GM21737 (cell line): Measurements from ENCODE around the gene FBLL1.
"Not testable (repeated sequence)": the region's sequence is repeated elsewhere in the genome, so short reads cannot be mapped to it uniquely, and the experiment has no call there.

Experiments
- ATAC-seq: cut with Tn5 transposase; IDR thresholded peaks from one replicate; pipeline ENCODE4 v1.9.1; 2021; ENCODE audit warnings: mild to moderate bottlenecking, moderate library complexity; ENCODE audit not compliant: unreplicated experiment

The FBLL1 gene

DNA sequence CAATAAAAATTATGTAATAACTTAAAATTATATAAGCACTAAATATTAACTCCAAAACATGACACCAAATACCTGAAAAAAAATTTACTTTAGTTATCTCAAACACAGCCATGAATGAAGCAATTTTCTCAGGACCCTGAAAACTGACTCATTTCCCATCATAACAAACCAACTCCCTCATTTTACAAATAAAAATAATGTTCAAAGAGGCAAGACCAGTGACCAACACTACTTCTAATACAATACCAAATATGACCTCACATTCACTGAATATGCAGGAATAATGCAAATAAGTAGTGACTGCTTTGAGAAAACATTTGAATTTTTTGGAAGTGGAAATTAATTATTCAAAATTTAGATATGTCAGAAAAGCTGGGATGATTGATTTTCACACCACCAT lies 21.6 kb downstream of the FBLL1 start:
- no peak for ATAC-seq

DNA sequence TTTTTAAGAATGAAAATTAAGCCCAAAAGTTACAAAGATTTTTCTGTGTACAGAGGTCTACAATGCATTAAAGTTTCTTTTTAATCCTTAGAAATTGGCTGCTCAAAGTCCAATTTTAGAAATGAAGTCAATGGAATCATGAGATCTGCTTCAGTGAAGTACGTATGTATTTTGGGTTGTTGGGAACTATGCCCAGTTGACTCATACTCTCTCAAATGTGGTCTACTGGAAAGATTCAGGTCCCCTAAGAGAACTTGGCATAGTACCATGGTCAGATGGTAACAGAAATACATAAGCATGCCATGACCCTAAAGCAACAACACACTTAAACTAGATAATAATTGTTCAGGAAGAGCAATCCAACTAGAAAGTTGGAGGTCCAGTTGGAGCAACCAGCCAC lies 23.0 kb downstream of the FBLL1 start:
- ATAC-seq: no peak

DNA sequence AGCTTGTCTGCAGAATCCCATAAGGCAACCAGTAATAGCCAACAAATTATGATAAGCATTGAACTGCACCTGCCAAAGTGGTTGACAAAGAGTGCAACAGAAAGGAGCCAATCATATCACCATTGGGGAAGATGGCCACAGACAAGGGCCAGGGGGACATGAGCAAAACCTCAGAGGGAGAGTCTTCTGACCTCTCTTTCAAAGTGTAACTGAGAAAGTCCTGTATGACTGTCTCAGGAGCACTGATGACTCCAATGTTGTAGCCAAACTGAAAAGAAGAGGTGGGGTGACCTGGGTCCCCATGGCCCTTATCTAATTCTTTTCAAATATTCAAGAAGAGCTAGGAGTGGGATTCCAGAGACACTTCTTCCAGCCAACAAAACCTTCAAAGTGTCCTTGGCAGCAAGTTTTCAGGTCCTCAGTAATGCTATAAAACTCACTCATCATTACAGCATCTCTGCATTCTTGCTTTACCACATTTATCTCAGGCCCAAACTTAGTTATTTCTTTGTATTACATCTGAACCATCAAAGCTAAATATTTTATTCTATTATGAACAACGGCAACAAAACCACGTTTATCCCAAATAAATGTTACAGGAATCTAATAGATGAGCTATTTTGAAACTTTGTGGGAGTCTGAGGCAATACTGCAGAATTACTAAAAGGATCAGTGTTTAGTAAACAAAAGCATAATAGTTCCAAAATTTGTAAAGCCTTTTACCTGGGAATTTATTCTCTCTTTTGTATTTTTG lies 24.4 kb downstream of the FBLL1 start:
- ATAC-seq: no peak

DNA sequence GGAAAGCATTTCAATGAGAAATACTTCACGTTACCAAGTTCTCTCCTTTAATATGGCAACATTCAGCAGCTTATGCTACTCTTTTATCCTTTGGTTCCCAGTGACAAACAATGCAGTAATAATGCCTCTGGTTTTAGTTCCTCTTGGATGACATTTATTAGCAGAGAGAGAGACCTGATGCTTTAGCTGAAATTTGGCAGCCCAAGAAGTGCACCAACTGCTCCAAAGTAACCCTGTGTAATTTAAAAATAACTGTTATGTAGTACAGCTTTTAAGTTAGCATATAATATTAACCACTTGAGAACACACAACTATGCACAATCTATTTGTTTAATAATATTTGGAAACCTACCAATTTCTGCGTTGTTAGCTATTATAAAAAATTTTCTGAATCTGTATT lies 28.3 kb downstream of the FBLL1 start:
- no peak for ATAC-seq

DNA sequence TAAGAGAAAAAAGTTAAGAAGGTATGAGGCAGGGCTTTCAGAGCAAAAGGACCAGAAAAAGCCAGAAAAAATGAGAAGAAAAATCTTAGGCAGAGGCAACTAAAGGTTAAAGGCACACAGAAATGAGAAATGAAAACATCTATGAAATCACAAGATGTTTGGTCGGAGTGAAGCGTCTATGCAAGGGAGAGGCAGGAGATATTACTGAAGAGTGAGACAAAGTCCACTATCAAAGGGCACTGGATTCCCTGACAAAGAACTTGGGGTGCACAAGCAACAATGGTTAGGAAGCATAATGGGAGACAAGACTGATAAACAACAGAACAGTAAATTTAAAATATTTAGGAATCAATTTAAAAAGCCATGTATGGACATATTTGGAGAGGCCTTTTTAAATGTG lies 33.2 kb downstream of the FBLL1 start:
- no peak for ATAC-seq

DNA sequence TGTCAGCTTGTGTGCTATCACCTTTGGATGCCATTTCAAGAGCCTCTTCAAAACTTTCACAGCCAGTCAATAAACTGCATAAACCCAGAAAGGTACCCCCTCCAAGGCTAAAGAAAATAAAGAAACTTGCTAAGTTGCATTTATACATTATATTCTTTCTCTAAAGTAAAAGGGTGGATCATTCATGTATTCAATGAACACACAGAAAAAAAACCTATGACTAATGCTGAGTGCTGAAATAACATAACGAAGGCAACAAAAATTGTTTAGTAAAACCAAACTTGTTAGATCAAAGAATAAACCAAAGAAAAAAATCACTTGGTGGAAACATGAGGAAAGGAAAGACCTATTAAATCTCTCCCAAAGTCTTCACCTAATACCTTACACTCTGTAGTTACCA lies 34.9 kb downstream of the FBLL1 start:
- no peak for ATAC-seq

DNA sequence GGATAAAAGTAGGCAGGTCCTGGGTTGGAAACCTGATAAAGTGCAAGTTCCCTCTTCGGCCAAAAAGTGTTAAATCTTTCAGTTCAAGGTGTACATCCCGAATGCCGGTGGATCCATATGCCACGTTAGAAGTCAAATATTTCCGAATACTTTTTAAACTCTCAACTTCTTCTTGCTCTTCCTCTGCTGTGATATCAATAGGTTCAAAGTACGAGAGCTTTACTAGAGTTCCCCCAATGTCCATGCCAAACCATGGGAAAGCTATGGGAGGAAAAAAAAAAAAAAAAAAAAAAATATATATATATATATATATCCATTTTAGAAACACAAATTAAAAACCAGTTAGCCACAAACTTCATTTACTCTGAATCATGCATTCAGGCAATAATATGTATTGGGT lies 39.6 kb downstream of the FBLL1 start:
- ATAC-seq: no peak

DNA sequence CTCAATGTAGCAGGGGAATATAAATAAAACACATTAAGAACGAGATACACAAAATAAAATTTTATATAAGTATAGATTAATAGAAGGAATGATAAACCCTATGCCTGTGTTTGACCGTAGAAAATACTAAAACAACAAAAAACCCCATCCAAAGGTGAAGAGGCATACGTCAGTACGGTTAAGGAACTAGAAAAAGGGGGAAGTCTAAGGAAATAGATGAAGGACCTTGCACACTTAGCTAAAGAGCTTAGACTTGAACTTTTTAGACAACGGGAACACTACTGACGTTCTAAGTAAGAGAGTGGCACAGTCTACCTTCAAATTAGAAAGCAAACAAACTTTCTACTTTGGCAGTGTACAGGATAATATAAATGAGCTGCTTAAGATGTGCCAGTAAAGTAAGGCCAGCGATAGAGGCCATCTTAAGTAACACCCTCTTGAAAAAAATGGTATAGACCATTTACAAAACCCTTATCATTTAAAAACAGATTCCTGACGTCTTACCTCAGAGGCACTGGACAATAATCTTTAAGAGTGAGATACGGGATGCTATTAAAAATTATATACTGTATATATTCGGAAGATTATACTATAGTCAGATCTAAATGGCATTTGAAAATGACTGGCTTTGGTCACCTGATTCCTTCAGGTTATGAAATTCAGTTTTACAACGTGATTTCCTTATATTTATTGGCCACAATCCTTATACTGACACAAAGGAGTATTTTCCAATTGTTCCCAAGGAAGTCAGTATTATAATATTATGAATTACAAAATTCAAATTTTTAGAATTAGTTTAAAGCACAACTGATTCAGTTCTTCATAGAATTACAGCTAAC lies 41.6 kb downstream of the FBLL1 start:
- ATAC-seq: no peak

DNA sequence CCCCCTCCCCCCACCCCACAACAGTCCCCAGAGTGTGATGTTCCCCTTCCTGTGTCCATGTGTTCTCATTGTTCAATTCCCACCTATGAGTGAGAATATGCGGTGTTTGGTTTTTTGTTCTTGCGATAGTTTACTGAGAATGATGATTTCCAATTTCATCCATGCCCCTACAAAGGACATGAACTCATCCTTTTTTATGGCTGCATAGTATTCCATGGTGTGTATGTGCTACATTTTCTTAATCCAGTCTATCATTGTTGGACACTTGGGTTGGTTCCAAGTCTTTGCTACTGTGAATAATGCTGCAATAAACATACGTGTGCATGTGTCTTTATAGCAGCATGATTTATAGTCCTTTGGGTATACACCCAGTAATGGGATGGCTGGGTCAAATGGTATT lies 44.6 kb downstream of the FBLL1 start:
- not testable (repeated sequence) for ATAC-seq

DNA sequence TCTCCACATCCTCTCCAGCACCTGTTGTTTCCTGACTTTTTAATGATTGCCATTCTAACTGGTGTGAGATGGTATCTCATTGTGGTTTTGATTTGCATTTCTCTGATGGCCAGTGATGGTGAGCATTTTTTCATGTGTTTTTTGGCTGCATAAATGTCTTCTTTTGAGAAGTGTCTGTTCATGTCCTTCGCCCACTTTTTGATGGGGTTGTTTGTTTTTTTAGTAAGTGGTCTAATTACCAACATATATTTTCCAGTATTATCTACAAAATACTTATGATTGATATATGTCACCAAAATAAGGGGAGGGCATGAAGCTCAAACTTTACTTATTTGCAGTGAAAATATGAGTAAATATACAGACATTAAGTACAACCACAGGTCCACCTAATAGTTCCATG lies 45.1 kb downstream of the FBLL1 start:
- ATAC-seq: not testable (repeated sequence)

DNA sequence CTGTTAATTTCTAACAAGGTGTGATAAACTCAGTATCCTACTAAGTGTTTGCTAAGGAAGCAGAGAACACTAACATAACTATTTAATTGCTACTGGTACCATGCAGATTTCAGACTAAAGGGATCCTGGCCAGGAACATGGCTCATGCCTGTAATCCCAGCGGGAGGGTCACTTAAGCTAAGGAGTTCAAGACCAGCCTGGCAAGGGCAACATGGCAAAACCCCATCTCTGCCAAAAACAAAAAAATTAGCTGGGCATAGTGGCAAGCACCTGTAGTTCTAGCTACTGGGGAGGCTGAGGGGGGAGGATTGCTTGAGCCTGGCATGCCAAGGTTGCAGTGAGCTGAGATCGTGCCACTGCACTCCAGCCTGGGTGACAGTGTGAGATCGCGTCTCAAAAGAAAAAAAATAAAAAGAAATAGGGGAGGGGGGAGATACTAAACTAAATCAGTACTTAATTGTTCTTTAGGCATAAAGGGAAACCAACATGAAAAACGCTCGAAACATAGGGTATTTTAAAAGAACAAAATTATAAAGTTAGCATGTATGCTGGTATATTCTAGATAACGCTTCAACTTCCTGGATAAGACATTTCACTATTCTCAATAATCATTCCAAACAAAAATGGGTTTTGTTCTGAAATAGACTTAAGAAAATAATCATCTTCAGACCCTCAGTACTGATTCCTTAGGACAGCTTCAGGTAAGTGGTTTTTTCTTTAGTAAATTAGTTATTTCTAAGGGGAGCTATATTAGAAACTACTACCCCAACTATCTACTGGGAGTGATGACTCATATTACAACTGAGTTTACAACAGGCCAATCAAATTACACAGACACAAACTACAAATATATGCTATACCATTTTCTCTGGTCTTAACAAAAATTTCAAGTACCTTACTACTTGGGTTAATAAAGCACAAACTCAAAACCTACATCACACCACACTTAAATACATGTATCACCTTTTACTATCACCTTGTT lies 46.6 kb downstream of the FBLL1 start:
- no peak for ATAC-seq

DNA sequence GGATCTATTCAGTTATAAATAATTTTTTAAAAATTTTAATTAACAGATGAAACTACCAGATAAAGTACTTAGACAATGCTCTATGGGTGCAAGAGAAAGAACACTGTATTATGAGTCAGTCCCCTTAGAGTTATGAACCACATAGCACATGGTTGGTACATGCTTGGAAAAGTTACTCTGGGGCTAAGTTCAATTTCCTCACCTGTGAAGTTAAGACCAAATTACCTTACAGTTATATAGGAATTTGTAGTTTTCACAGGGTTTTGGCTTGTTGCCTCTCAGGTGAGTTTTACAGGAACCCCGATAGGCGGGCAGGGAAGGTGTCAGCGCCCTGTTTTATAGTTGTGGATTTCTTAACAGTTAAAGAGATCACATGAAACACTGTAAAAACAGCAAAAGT lies 48.9 kb downstream of the FBLL1 start:
- ATAC-seq: no peak

DNA sequence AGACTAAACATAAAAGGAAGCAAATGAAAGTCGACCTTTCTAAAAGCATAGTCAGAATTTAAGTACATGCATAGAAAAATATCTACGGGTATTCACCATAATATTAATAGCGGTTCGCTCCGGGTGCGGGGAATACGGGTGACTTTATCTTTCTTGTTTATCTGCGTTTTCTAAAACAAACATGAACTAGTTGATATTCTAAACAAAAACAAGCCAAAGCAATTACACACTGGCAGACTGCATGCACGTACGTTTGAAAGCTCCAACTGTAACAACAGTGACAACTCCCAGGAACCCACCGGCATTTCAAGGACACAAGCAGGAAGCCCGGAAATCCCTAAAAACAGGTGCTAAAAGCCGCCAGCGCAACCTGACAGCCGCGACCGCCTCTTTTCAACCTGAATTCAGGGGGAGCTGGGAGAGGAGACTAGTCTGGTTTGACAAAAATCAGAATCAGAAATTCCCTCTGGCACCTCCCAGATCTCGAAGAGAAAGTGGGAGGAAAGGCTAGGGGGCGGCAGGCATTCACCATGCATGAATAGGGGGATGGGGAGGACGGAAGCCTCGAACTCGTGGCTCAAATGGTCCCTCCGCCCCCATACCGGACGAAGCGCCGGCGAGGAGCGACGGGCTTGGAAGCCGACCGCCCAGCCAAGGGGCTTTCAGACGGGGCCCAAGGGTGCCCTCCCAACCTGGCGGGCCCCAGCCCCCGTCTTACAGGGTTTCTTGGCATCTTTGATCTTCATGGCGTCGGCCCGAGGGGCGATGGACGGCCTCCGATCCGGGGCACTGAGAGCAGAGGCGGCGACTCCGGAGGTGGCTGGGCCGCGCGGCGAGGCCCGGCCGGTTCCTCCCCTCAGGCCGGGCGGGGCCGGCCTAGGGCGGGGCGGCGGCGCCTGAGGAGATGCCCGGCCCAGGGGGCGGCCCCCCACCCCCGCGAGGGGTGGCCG lies 49.7 kb downstream of the FBLL1 start, which contains the start of gene PANK3:
Gene PANK3, minus strand, starts transcription at position 831 of the 950 bp plus-strand sequence. Its CDS starts 85 bp downstream, at position 746.
- ATAC-seq: peak; percentile 66

DNA sequence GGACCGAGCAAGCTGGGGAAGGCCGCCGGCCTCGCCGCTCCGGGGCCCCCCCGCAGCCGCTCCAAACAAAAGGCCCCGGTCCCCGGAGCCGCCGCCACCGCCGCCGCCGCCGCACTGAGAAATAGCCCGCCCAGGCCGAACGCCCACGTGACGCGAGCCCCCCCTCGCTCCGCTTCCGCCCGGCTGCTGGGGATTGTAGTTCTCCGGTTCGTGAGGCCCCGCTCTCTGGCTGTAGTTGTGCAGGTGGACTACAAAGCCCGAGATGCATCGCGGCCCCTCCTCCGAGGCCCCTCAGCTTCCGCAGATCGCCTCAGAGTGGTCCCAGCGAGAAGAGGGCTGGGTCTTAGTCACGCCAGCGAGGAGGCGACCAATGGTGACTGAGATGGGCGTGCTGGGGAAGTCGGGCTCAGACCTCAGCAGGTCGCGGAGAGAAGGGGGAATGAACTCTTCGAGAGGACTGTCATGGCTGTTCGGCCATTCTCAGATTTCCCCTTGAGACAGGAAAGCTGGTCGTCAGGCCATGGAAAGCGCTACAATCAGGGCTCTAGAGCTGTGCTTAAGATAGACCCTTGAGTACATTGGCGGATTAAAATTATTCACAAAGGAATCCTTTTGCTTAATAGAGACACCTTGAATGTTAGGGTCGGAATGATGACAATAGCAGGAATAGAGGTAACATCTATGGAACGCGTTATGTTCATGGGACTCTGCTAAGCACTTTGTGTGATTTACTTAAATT lies 50.6 kb downstream of the FBLL1 start:
- ATAC-seq: peak; percentile 95

DNA sequence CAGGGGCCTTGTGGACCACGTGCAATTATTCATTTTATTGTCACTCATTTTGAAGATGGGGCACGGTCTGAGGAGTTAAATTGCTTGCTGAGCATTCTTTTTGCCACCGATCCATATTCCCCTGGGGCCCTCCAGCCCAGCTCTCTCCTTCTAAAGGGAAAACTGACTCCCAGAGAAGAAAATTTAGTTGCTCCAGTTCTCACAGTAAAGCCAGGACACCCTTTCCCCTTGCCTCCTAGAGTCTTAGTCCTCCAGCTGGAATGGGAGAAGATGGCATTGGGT lies 51.1 kb downstream of the FBLL1 start:
- no peak for ATAC-seq
